Measurements from ENCODE around the gene DENND4B. TPM values are rescaled to one million over a fixed set of nuclear protein-coding genes. Genes with fewer than 3 reads are reported as not detected.

Gene DENND4B
- total RNA-seq, 1 donor from 2014 or later: 133 TPM

Other genes with a start within 250 kb of the DENND4B start
- gene INTS3, start 218.7 kb downstream of the DENND4B start, total RNA-seq: 57.0 and 57.3 TPM in 2 replicates
- gene SLC27A3, start 171.3 kb downstream of the DENND4B start, total RNA-seq: 10.8 and 11.1 TPM in 2 replicates
- 69.1 and 70.4 TPM in 2 replicates for gene GATAD2B, start 23.7 kb downstream of the DENND4B start, total RNA-seq
- gene CRTC2, start 11.9 kb upstream of the DENND4B start, total RNA-seq: 62.8 and 76.4 TPM in 2 replicates
- 75.4 and 76.1 TPM in 2 replicates for gene SLC39A1, start 16.8 kb upstream of the DENND4B start, total RNA-seq
- gene CREB3L4, start 21.2 kb upstream of the DENND4B start, total RNA-seq: 8.1 and 9.8 TPM in 2 replicates
- gene JTB, start 31.0 kb upstream of the DENND4B start, total RNA-seq: 198 and 213 TPM in 2 replicates
- 2.2 and 3.3 TPM in 2 replicates for gene RAB13, start 39.6 kb upstream of the DENND4B start, total RNA-seq
- gene RPS27, start 44.0 kb upstream of the DENND4B start, total RNA-seq: 1,226 and 1,349 TPM in 2 replicates
- gene NUP210L, start 208.4 kb upstream of the DENND4B start, total RNA-seq: 0.12 TPM in 1 of 2 replicates, not detected in the other
- 665 and 668 TPM in 2 replicates for gene TPM3, start 245.4 kb upstream of the DENND4B start, total RNA-seq

Measured in activated T-helper 1 cell treated with anti-CD3 and anti-CD28 coated beads, Interleukin-12 subunit alpha, Interleukin-12 subunit beta, Interleukin-2, Interleukin-4 antibody, amounts not matched to agents 30 ng/mL and 10 ng/mL and 1 ng/mL, durations not matched to agents 14 hours and 24 hours and 36 hours (primary cell).